ENCODE data around the gene SLC8A3.

SLC8A3 gene

GRCh38 chr14:70004791-70005190 is 184.0 kb downstream of the SLC8A3 start:
- Histone ChIP-seq H3K79me2 (ENCODE audit: insufficient read depth, low read length) (no peaks in the 10 kb centered on the region), H3K9me3 (ENCODE audit: low read length) (no peaks in the 10 kb centered on the region), H3K27ac (ENCODE audit: low read depth, low read length, poor library complexity, severe bottlenecking) (no peak overlapping the region), H3K27me3 (ENCODE audit: insufficient read depth, low read length) (no peaks in the 10 kb centered on the region), H3K4me1 (ENCODE audit: insufficient read depth, low read length, severe bottlenecking) (no peaks in the 10 kb centered on the region), H3K9me2 (ENCODE audit: low read depth, low read length) (no peaks in the 10 kb centered on the region), H2AFZ (ENCODE audit: low read length) (no peak overlapping the region), H3F3A (ENCODE audit: insufficient read depth, low read length) (no peaks in the 10 kb centered on the region), H3K36me3 (ENCODE audit: insufficient read depth, low read length) (no peaks in the 10 kb centered on the region), H4K20me1 (ENCODE audit: insufficient read depth, low read length) (no peaks in the 10 kb centered on the region), H3K4me3 (ENCODE audit: low read depth, low read length, poor library complexity, severe bottlenecking) (no peak overlapping the region), H3K4me2 (ENCODE audit: low read length) (no peak overlapping the region), H3K9ac (ENCODE audit: low read length) (no peak overlapping the region)
- no peak for TF ChIP-seq CTCF (IDR thresholded peaks at IDR 0.05; ENCODE audit: low read length)
- no peak for TF ChIP-seq EZH2 (IDR thresholded peaks at IDR 0.05; ENCODE audit: borderline replicate concordance, low read length)

GRCh38 chr14:70002589-70003346 is 186.0 kb downstream of the SLC8A3 start:
- H3K9me2 ChIP-seq (ENCODE audit: low read depth, low read length), result no peaks in the 10 kb centered on the region
- no peak overlapping the region for H2AFZ ChIP-seq (ENCODE audit: low read length)
- no peaks in the 10 kb centered on the region for H4K20me1 ChIP-seq (ENCODE audit: insufficient read depth, low read length)
- H3K79me2 ChIP-seq (ENCODE audit: insufficient read depth, low read length), result no peaks in the 10 kb centered on the region
- TF ChIP-seq CTCF (IDR thresholded peaks at IDR 0.05; ENCODE audit: low read length) (no peak), EZH2 (IDR thresholded peaks at IDR 0.05; ENCODE audit: borderline replicate concordance, low read length) (no peak)
- no peak overlapping the region for H3K27ac ChIP-seq (ENCODE audit: low read depth, low read length, poor library complexity, severe bottlenecking)
- H3K9ac ChIP-seq (ENCODE audit: low read length), result no peak overlapping the region
- no peaks in the 10 kb centered on the region for H3K36me3 ChIP-seq (ENCODE audit: insufficient read depth, low read length)
- H3K4me2 ChIP-seq (ENCODE audit: low read length), result no peak overlapping the region
- H3K9me3 ChIP-seq (ENCODE audit: low read length), result no peaks in the 10 kb centered on the region
- H3K27me3 ChIP-seq (ENCODE audit: insufficient read depth, low read length), result no peaks in the 10 kb centered on the region
- no peak overlapping the region for H3K4me3 ChIP-seq (ENCODE audit: low read depth, low read length, poor library complexity, severe bottlenecking)
- H3F3A ChIP-seq (ENCODE audit: insufficient read depth, low read length), result no peaks in the 10 kb centered on the region
- H3K4me1 ChIP-seq (ENCODE audit: insufficient read depth, low read length, severe bottlenecking), result no peaks in the 10 kb centered on the region

- Histone ChIP-seq H3K4me2 (ENCODE audit: low read length) (no peak overlapping the region), H3K9ac (ENCODE audit: low read length) (no peak overlapping the region)
- TF ChIP-seq EZH2 (IDR thresholded peaks at IDR 0.05; ENCODE audit: borderline replicate concordance, low read length) (no peak), CTCF (IDR thresholded peaks at IDR 0.05; ENCODE audit: low read length) (no peak)
Measured at GRCh38 chr14:70000601-70001000, 188.2 kb downstream of the SLC8A3 start.

More at GRCh38 chr14:70000601-70001000, 188.2 kb downstream of the SLC8A3 start:
- Histone ChIP-seq H3K27me3 (ENCODE audit: insufficient read depth, low read length) (no peaks in the 10 kb centered on the region), H4K20me1 (ENCODE audit: insufficient read depth, low read length) (no peaks in the 10 kb centered on the region), H3F3A (ENCODE audit: insufficient read depth, low read length) (no peaks in the 10 kb centered on the region), H3K4me1 (ENCODE audit: insufficient read depth, low read length, severe bottlenecking) (no peaks in the 10 kb centered on the region), H3K27ac (ENCODE audit: low read depth, low read length, poor library complexity, severe bottlenecking) (no peak overlapping the region), H3K4me3 (ENCODE audit: low read depth, low read length, poor library complexity, severe bottlenecking) (no peak overlapping the region), H2AFZ (ENCODE audit: low read length) (no peak overlapping the region), H3K36me3 (ENCODE audit: insufficient read depth, low read length) (no peaks in the 10 kb centered on the region), H3K9me2 (ENCODE audit: low read depth, low read length) (no peaks in the 10 kb centered on the region), H3K79me2 (ENCODE audit: insufficient read depth, low read length) (no peaks in the 10 kb centered on the region), H3K9me3 (ENCODE audit: low read length) (no peaks in the 10 kb centered on the region)
